ENCODE data around the gene DNTT. TPM values are rescaled to one million over a fixed set of nuclear protein-coding genes. Genes with fewer than 3 reads are reported as not detected.
A peak's percentile ranks its signal among the peaks of the same experiment; 100 is the strongest.

Gene DNTT
- total and polyA plus RNA-seq, 2 of the 13 experiments (the other 11 are each of a cell fraction or from before 2014, with no cell fraction given) = not detected

- POLR2A ChIA-PET = no interaction called here
- whole genome bisulfite sequencing (ENCODE audit: low lambda C conversion rate) = 77% methylated on average over 4 of the region's 5 CpGs
- no peak for FAIRE-seq
These were observed 69.8 kb downstream of the DNTT start for GRCh38 chr10:96374004-96374403.

GRCh38 chr10:96374639-96374984, 70.4 kb downstream of the DNTT start:
- no TSS peak for BruUV-seq (replicated peaks)
- Histone ChIP-seq H3K9ac (ENCODE audit: insufficient read depth, low read depth, low read length) (no peak overlapping the region), H3K36me3 (replicated peaks in 1 of 2; ENCODE audit: control insufficient read depth in 1 of 2, insufficient read depth in 2 of 2, low read length in 2 of 2) (no peaks in the 10 kb centered on the region), H3K9me3 (ENCODE audit: low read length) (no peaks in the 10 kb centered on the region), H3K4me1 (ENCODE audit: insufficient read depth, low read length) (peaks cover 11% of the 10 kb centered on the region), H3K27ac (ENCODE audit: extremely low read length, insufficient read depth, low read length) (no peak overlapping the region), H3K4me3 (replicated peaks in 1 of 3; ENCODE audit: insufficient read depth in 1 of 3, low read depth in 2 of 3, low read length in 3 of 3) (no peak overlapping the region; a peak in 1 of 6 replicates), H4K20me1 (ENCODE audit: insufficient read depth, low read length) (no peaks in the 10 kb centered on the region), H2AFZ (ENCODE audit: low read length) (no peak overlapping the region), H3K27me3 (ENCODE audit: control insufficient read depth in 1 of 2, insufficient read depth in 2 of 2, low read length in 2 of 2) (peaks cover 2 to 24% of the 10 kb centered on the region in 2 experiments; a peak in 3 of 5 replicates), H3K4me2 (ENCODE audit: low read depth, low read length) (peak overlapping the region; percentile 67; the same call in 1 of the 2 replicates), H3K79me2 (ENCODE audit: insufficient read depth, low read length) (no peaks in the 10 kb centered on the region)
- ChIA-PET POLR2A (no interaction called here), CTCF (ENCODE audit: low intra/inter-chr PET ratio, low total read pairs) (interaction anchor here (1.1 kb wide), 1 partner anchor 136 kb away, joined by 5 read pairs; no protein-coding TSS in a partner anchor)
- WGBS (ENCODE audit: low lambda C conversion rate) = 77% methylated on average over 9 of the region's 9 CpGs
- FAIRE-seq (no peak), ATAC-seq (peak; percentile 9; the same call in 2 of the 3 replicates), DNase-seq (ENCODE audit: low spot score) (no peak)
- in situ Hi-C loops (cut with HindIII; ENCODE audit: extremely low pct_ligation_motif_present, low pct_unique_long_range_greater_than_20kb) (no loop called here), intact Hi-C loops (cut with micrococcal nuclease; ENCODE audit: unreplicated experiment) (no loop called here)
- TF ChIP-seq, protein P1, sequence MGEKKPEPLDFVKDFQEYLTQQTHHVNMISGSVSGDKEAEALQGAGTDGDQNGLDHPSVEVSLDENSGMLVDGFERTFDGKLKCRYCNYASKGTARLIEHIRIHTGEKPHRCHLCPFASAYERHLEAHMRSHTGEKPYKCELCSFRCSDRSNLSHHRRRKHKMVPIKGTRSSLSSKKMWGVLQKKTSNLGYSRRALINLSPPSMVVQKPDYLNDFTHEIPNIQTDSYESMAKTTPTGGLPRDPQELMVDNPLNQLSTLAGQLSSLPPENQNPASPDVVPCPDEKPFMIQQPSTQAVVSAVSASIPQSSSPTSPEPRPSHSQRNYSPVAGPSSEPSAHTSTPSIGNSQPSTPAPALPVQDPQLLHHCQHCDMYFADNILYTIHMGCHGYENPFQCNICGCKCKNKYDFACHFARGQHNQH (CRISPR knock-in tag; IDR thresholded peaks at IDR 0.05) = no peak
- TF ChIP-seq, protein P2, sequence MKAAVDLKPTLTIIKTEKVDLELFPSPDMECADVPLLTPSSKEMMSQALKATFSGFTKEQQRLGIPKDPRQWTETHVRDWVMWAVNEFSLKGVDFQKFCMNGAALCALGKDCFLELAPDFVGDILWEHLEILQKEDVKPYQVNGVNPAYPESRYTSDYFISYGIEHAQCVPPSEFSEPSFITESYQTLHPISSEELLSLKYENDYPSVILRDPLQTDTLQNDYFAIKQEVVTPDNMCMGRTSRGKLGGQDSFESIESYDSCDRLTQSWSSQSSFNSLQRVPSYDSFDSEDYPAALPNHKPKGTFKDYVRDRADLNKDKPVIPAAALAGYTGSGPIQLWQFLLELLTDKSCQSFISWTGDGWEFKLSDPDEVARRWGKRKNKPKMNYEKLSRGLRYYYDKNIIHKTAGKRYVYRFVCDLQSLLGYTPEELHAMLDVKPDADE (CRISPR knock-in tag; IDR thresholded peaks at IDR 0.05) = no peak
- TF ChIP-seq MAZ (IDR thresholded peaks at IDR 0.05; ENCODE audit: borderline replicate concordance, low read depth, low read length) (no peak), MAZ (CRISPR knock-in tag; IDR thresholded peaks at IDR 0.05; ENCODE audit: low read depth) (no peak), PRDM4 (CRISPR knock-in tag; IDR thresholded peaks at IDR 0.05; ENCODE audit: borderline replicate concordance) (no peak), MBD4 (IDR thresholded peaks at IDR 0.05; ENCODE audit: borderline replicate concordance, low read length) (no peak), ZNF510 (CRISPR knock-in tag; IDR thresholded peaks at IDR 0.05; ENCODE audit: low read depth) (no peak), HOXA5 (CRISPR knock-in tag; IDR thresholded peaks at IDR 0.05) (no peak)
- TF ChIP-seq, protein P3, sequence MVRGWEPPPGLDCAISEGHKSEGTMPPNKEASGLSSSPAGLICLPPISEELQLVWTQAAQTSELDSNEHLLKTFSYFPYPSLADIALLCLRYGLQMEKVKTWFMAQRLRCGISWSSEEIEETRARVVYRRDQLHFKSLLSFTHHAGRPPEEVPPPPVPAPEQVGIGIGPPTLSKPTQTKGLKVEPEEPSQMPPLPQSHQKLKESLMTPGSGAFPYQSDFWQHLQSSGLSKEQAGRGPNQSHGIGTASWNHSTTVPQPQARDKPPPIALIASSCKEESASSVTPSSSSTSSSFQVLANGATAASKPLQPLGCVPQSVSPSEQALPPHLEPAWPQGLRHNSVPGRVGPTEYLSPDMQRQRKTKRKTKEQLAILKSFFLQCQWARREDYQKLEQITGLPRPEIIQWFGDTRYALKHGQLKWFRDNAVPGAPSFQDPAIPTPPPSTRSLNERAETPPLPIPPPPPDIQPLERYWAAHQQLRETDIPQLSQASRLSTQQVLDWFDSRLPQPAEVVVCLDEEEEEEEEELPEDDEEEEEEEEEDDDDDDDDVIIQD (CRISPR knock-in tag; IDR thresholded peaks at IDR 0.05; ENCODE audit: low read depth) = no peak

More at GRCh38 chr10:96374004-96374403, 69.8 kb downstream of the DNTT start:
- in situ Hi-C loops (cut with HindIII; ENCODE audit: extremely low pct_ligation_motif_present, low pct_unique_long_range_greater_than_20kb) = no loop called here
- no peaks in the 10 kb centered on the region for H3K9me3 ChIP-seq (ENCODE audit: low read length)
- no peak overlapping the region for H2AFZ ChIP-seq (ENCODE audit: low read length)
- H3K4me3 ChIP-seq (replicated peaks in 1 of 3; ENCODE audit: insufficient read depth in 1 of 3, low read depth in 2 of 3, low read length in 3 of 3) = no peak overlapping the region
- no TSS peak for BruUV-seq (replicated peaks)
- intact Hi-C loops (cut with micrococcal nuclease; ENCODE audit: unreplicated experiment) = no loop called here
- DNase-seq (ENCODE audit: low spot score) (no peak), ATAC-seq (no peak)
- H4K20me1 ChIP-seq (ENCODE audit: insufficient read depth, low read length) = no peaks in the 10 kb centered on the region
- TF ChIP-seq, protein P1 (CRISPR knock-in tag; IDR thresholded peaks at IDR 0.05) = no peak
- H3K27ac ChIP-seq (ENCODE audit: extremely low read length, insufficient read depth, low read length) = no peak overlapping the region
- H3K79me2 ChIP-seq (ENCODE audit: insufficient read depth, low read length) = no peaks in the 10 kb centered on the region
- H3K9ac ChIP-seq (ENCODE audit: insufficient read depth, low read depth, low read length) = no peak overlapping the region
- H3K27me3 ChIP-seq (ENCODE audit: control insufficient read depth in 1 of 2, insufficient read depth in 2 of 2, low read length in 2 of 2) = peaks cover 2 to 24% of the 10 kb centered on the region in 2 experiments; a peak in 3 of 5 replicates
- peaks cover 11% of the 10 kb centered on the region for H3K4me1 ChIP-seq (ENCODE audit: insufficient read depth, low read length)
- CTCF ChIA-PET (ENCODE audit: low intra/inter-chr PET ratio, low total read pairs) = no interaction called here
- no peaks in the 10 kb centered on the region for H3K36me3 ChIP-seq (replicated peaks in 1 of 2; ENCODE audit: control insufficient read depth in 1 of 2, insufficient read depth in 2 of 2, low read length in 2 of 2)
- no peak overlapping the region for H3K4me2 ChIP-seq (ENCODE audit: low read depth, low read length)
